ENCODE data around the gene TNS1.
A peak's percentile ranks its signal among the peaks of the same experiment; 100 is the strongest.
"Not testable (repeated sequence)": the region's sequence is repeated elsewhere in the genome, so short reads cannot be mapped to it uniquely, and the experiment has no call there.

Gene TNS1

DNA sequence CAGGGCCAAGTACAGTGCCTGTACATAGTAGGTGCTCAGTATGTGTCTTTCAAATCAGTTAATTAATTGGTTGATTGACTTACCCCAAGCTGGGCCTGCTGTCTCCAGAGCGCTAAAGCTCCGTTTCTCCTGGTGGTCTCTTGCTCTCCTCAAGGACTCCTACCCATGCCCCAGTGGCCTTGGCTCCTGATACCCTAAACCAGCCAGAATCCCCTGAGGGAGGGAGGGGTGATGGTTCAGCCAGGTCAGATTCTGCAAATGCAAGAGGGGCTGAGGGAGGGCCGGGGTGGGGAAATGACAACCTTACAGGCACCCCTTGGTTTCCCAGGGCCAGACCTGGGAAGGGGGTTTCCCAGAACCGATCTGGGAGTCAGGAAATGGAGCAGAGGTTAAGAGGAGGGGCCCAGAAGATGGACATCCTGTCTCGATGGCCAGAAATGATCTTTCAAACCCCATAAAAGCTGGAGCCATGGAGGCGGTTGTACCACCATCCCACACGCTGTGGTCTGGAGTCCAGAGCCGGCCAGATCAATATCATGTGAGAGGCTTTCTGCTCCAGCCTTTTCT lies 209.1 kb downstream of the TNS1 start:
- peak in 1 of 2 donors; percentile 28 for DNase-seq

DNA sequence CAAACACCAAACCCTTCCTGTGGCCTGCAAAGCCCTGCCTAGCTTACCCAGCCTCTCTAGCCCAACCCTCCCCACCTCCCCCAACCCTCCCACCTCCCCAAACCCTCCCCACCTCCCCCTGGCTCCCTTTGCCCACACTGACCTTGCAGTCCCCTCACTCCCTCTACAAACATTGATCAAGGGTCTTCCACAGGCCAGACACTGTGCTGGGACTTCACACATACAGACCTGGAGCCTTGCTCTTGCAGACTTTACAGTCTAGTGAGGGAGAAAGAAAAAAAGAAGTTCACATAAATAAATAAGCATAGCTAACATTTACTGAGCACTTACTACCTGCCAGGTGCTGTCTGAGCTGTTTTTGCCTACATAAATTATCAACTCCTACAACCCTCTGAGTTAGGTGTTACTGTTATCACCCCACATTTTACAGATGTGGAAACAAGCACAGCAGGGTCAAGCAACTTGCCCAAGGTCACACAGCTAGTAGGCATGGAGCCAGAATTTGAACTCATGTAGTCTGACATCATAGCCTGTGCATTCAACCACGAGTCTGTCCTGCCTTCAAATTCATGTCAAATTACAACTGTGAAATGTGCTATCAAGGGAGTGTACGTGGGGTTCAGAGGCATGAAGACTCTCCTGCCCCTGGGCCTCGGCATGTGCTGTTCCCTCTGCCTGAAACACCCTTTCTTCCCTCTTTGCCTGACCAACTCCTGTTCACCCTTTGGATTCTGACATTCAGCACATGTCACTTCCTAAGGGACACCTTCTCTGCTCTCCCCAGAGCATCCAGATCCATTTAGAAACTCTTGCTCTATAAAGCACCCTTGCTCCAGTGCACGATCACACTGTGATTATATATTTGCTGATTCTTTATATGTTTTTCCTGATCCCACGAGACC lies 209.9 kb downstream of the TNS1 start:
- no peak for DNase-seq

DNA sequence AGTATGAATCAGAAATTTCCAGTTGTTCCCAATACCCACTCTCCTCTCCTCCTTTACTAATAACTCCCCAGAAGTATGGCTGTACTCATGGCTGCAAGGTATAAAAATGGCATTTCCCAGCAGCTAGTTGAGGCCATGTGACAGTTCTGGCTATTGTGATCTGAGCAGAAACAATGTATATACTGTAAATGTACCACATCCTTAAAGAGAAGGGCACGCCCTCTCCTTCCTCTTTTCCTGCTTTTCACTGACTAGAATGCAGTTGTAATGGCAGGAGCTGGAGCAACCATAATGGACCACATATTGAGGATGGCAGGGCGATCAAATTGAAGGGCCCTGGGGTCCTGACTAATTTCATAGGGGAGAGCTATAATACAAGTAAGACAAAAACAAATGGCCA lies 211.2 kb downstream of the TNS1 start:
- DNase-seq: peak; percentile 51 to 52

DNA sequence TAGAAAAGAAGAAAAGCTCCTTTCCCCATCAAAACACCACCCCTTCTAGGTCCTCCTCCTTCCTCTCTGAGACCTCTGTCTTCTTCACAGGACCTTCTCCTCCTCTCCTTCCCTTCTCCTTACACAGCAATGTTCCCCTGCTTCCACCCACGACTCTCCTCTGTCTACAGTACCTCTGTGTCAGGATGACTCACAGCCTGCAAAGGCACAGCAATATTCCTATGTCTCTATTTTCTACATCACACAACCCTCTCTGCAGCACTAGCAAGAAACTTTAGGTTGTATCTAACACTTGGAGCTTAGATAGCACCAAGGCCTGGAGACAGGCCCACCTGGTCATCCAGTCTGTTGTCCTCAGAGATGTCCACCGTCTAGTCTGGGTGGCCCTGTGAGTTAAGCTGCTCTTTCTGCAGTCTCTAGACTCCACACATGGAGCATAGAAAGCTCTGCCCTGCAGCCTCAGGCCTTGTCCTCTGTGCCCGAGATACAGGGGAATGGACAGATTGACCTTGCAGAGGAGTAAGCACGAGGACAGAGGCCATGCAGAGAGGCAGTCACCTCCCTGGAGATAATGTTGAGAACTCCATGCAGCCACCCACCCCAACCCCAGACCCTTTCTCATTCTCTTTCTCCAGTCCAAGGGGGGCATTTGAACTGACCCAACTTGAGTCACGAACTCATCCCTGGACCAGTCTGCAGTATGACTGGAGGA lies 212.0 kb downstream of the TNS1 start:
- DNase-seq: peak; percentile 51 to 71

DNA sequence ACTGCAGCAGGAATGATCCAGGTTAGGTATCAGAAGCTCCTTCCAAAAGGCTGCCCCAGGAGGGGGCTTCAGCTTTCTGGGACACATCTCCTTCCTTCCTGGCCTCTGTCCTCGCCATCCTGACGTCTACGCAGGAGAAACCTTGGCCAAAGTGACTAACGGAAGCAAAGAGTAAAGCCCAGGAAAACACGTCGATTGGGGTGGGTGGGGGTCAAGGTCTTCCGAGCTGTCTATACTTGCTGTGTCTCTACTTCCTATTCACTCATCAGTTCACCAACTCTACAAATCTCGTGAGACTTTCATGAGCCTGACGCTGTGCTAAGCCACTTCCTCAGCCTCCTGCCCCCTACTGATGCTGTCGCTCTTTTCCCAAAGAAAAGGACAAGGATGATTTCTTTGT lies 212.6 kb downstream of the TNS1 start:
- DNase-seq: peak; percentile 55 to 63

DNA sequence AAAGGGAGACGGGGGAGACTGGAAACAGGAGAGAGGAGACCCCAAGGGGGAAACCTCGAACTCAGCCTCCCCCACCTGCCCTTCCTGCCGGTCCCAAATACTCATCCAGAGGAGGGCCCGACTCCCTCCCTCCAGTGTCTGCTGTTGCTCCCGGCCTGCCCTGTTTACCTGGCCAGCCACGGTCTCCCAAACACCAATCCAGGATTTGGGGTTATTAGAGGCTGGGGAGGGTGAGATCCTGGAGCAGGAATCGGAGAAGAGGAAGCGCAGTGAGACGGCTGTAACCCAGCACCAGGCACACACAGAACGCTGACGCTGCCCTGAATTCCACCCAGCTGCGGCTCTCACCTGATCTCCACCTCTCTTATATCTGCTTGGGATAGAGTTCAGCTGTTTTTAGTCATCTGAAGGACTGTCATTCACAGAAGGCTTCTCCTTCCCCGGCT lies 213.0 kb downstream of the TNS1 start:
- DNase-seq: no peak

DNA sequence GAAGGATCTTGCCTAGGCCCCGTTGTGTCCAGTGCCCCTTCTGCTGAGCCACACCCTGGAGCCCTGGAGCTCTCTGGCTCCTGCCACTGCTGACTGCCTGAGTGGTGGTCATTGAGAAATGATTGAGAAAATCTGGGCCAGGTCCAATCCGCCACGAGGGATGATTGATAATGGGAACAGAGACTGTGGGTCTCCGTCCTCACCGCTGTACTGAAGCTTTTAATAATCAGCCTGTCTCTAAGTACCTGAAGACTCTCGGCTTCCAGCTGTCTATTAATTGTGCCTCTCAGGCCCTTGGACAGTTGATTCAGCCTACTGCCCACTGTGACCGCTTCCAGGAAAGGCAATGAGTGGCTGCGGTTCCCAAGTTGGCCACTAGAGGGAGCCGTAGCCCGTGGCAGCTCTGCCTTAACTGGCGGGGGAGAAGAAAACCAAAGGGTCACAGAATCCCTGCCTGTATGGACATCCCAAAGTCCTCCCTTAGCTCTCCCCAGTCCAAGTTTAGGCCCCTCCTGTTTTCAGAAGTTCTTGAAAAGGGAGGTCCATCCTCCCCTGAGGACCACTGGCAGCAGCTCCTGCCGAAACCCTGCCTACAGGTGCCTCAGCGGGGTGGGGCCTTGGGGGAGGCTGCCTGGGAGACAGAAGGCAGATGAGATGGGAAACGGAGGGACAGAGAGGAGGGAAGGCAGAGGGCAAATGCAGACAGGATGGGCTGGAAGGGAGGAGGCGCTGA lies 213.6 kb downstream of the TNS1 start:
- peak; percentile 79 to 85 for DNase-seq

DNA sequence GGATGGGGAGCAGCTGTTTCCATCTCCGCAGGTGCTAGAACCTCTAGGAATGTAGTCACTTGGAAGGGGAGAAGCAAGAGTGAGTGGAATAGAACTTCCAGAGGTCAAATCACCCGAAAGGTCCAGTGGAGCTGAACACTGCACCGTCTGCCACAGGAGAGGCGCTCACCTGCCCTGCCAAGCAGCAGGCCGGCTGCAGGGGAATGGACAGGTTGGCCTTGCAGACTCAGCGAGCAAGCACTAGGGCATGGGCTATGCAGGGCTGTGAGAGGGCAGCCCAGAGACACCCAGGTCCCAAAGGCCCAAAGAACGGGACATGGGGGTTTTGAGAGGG lies 214.2 kb downstream of the TNS1 start:
- DNase-seq: no peak

DNA sequence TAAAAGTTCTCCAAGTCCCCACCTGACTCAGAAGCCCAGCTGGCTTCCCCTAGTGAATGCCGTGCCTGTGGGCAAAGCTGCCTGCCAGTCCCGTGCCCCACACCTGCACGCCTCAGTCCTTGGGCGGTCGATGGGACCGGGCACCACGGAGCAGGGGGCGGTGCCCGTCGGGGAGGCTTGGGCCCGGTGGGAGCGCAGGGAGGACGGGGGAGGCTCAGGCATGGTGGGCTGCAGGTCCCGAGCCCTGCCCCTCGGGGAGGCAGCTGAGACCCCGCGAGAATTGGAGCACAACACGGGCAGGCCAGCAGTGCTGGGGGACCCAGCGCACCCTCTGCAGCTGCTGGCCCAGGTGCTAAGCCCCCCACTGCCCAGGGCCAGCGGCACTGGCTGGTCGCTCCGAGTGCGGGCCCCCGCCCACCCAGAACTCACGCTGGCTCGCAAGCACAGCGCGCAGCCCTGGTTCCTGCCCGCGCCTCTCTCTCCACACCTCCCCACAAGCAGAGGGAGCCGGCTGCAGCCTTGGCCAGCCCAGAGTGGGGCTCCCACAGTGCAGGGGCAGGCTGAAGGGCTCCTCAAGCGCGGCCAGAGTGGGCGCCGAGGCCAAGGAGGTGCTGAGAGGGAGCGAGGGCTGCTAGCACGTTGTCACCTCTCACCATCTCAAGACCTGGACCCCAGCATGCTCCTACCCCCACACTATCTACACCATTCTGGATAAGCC lies 215.5 kb downstream of the TNS1 start:
- no peak for DNase-seq

DNA sequence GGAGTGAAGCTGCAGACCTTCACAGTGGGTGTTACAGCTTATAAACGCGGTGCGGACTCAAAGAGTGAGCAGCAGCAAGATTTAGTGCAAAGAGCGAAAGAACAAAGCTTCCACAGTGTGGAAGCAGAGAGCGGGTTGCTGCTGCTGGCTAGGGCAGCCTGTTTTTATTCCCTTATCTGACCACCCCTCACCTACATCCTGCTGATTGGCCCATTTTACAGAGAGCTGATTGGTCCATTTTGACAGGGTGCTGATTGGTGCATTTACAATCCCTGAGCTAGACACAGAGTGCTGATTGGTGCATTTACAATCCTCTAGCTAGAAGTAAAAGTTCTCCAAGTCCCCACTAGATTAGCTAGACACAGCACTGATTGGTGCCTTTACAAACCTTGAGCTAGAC lies 216.2 kb downstream of the TNS1 start:
- DNase-seq: not testable (repeated sequence)

DNA sequence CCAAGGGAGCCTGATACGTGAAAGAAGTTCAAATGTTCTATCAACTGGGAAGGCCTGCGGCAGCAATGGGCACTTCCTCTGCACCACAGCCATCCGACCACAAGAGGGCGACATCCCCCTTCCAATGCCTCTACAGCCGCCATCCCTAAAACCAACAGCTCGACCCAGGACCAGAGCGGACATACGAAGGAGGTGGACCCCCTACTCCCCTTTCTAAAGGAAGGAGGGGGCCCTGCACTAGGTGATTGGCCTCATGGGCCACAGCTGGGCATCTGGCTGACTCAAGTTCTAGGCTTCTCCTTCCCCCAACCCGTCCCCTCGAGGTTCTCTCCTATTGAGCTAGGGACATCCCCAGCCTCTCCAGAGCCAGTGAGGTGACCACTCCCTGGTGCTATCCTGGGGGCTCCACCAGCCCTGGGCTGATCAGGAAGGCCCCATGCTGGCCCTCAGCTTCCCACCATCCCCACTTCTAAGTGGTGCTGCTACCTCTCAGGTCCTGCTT lies 217.2 kb downstream of the TNS1 start:
- peak; percentile 73 to 74 for DNase-seq

DNA sequence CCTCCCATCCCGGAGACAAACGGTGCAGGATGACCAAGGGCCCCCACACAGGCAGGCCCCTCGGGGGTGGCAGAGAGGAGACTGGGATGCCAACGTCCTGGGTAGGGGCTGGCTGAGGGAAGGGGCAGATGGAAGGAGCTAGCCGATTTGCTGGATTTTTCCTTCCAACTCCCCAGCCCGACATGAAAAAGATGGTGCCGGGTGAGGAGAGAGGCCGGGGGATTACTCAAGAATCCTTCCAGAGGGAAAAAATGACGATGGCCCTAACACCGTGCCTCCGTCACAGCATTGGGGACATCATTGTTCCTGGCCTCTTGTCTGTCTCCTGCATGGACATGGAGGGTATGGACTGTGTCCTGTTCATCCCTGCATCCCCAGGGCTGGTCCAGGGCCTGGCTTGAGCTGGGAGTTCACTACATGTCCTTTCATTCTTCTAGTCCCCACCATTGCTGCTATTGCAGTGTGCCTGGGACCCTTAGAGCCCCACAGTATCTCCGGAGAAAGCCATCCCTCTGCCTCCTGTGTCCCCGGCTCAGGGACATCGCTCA lies 217.7 kb downstream of the TNS1 start:
- DNase-seq: no peak

DNA sequence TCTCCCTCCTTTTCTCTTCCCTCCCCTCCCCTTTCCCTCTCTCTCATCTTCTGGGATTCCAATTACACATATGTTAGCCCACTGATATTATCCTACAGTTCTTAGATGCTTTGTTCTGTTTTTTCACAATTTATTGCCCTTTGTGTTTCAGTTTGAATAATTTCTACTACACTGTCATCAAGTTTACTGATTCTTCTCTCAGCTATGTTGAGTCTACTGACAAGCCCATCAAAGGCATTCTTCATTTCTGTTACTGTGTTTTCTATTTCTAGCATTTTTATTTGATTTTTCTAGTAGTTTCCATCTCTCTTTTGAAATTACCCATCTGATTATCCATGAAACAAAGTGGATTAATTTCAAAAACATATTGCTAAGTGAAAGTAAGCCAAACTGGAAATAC lies 219.6 kb downstream of the TNS1 start:
- no peak for DNase-seq

DNA sequence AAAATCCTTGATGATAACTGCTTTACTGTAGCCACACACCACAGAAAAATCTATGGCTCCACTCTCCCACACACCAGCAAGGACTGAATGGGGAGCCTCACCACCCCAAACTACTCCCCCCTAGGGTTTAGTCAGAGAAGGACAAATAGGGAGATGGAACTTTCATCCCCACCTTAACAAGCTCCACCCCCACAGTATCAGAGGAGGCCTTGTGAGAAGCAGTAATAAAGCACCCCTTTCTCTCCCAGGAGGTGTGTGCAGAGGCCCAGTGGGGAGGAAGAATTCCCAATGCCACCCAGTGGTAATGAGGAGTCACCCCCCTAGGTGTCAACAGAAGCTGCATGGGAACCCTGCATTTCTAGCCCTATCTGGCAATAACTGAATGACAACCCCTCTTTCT lies 224.9 kb downstream of the TNS1 start:
- DNase-seq: no peak

DNA sequence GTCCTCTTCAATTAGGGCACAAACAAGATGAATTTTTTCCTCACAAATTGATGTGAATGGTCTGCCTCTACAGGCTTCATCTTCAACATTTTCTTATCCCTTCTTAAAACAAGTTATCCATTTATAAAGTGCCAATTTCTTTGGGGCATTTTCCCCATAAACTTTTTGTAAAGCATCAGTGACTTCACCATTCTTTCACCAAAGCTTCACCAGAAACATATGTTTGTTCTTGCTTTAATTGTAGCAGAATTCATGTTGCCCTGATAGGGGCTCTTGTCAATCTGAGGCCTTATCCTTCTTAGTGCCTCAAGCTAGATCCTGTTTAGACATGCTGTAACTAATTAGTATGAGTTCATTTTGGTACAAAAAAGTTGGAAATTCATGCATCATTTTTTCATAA lies 226.2 kb downstream of the TNS1 start:
- DNase-seq: no peak

DNA sequence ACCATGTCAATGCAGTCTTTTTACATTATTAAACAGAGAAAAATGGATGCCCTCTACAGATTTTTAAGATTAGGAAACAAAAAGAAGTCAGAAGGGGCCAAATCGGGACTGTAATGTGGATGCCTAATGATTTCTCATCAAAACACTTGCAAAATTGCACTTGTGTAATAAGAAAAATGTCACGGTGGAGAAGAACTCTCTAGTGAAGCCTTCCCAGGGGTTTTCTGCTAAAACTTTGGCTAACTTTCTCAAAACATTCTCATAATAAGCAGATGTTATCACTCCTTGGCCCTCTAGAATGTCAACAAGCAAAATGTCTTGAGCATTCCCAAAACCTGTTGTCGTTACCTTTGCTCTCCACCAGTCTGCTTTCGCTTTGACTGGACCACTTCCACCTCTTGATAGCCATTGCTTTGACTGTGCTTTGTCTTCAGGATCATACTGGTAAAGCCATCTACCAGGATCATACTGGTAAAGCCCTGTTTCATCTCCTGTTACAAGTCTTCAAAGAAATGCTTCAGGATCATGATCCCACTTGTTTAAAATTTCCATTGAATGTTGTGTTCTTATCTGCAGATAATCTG lies 226.8 kb downstream of the TNS1 start:
- DNase-seq: no peak

DNA sequence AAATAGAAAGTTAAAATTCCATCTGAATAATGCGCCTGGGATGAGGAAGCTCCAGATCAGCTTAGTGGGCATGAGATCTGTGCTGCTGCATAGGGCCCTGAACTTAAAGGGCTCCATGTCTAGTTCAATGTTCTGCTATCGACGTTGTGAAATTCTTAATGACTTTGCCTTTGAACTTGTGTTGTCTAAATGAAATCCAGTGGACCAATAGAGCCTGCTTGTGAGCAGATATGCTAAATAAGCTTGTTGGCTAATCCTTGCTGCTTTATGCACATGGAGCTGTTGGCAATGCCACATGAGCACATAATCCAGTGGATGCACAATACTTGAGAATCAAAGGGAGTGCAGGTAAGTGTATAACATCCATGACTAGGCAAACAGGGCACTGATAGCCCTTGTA lies 228.6 kb downstream of the TNS1 start:
- DNase-seq: no peak

DNA sequence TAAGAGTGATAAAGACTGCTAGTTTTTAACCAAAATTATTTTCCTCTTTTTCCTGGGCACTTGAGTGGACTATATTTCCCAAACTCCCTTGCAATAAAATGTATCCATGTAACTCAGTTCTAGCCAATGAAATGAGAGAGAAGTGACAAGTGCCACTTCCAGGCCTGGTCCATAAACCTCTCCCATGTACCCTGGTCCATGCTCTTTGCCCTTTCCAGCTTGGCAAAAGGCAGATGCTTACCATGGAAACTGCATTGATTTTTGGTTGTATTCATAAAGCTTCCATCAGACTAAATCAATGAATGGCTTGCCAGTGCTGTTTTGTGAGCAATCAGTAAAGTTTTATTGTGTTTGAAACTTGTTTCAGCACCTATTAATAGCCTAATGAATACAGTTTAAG lies 229.3 kb downstream of the TNS1 start:
- DNase-seq: no peak

DNA sequence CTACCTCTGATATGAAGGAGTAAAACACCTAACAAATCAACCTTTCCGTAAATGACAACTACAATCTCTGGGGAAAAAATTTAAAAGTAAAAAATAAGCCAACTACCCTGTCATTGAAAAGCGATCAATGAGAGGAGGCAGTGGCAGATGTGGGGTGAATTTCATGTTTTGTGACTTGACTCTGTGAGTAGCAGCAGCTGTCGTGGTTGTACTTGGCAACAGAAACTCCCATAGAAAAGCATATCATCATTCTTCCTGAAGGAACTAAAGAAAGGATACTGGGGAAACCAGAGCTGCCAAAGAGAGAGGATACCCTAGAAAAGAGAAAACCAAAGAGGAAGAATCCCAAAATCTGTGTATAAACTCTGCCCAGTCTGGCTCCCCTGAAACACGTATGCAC lies 236.4 kb downstream of the TNS1 start:
- DNase-seq: no peak

DNA sequence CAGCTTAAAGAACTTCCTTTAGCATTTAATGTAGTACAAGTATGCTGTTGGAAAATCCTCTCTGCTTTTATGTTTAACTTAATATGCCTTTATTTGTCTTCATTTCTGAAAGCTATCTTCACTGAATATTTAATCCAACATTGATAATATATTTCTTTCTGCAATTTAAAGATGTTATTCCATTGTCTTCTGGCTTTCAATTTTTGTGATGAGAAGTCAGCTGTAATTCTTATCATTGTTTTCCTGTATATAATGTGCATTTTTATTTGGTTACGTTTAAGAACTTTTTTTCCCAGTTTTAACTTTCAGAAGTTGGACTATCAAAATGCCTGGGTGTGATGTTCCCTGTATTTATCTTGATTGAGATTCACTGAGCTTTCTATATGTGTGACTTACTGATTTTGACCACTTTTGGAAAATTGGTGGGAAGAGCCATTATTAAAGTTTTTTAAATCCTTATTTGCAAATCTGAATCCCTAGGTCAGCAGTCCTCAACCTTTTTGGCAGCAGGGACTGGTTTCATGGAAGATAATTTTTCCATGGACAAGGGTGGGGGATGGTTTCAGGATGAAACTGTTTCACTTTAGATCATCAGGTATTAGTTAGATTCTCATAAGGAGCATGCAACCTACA lies 241.0 kb downstream of the TNS1 start:
- DNase-seq: no peak

DNA sequence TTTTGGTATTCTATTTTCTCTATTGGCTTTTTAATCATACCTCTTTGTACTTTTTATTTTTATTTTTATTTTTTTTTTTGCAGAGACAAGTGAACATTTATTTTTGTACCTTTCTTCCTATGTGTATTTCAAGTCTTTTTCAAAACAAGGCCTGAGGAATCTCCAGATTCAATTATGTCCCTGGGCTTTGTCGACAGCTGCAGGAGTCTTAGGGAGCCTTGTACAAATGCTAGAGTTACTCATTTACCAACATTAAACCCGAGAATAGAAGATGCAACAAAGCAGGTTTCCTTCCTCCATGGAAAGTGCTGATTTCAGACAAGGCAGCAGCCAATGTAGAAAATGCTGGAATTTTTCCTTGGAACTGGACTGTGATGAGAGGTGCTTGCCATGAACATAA lies 242.8 kb downstream of the TNS1 start:
- no peak for DNase-seq

Data from inflammatory macrophage (primary cell).